BJ (cell line): Measurements from ENCODE around the gene ESRRA. TPM values are rescaled to one million over a fixed set of nuclear protein-coding genes. Genes with fewer than 3 reads are reported as not detected.
"Not testable (repeated sequence)": the region's sequence is repeated elsewhere in the genome, so short reads cannot be mapped to it uniquely, and the experiment has no call there.

Source experiments
- CTCF ChIA-PET: fragments of 350-600 bp; formaldehyde crosslinking; extraction: SDS; loops from one replicate; lab custom pipeline; 2021; ENCODE audit warnings: antibody characterized with exemption, inconsistent platforms; lab: Yijun Ruan, JAX
- POLR2A ChIA-PET: fragments of 300-600 bp; sonication (Branson Sonifier 250); formaldehyde crosslinking; extraction: SDS; loops from one replicate; lab custom pipeline; 2021; ENCODE audit warnings: antibody characterized with exemption; lab: Charles Lee
- DNase-seq: peaks from one replicate; pipeline ENCODE4 v3.0.0-alpha.2; 2011; ENCODE audit warnings: low read depth
- H3K27me3 ChIP-seq: 2 replicates; pipeline ENCODE4 v1.6.0; 2011; ENCODE audit warnings: low read length; ENCODE audit not compliant: control insufficient read depth, insufficient read depth
- H3K36me3 ChIP-seq: 2 replicates; pipeline ENCODE4 v1.5.1; 2011; ENCODE audit warnings: low read length; ENCODE audit not compliant: control insufficient read depth, insufficient read depth
- H3K4me3 ChIP-seq: 2 replicates; pipeline ENCODE4 v1.5.1; 2011; ENCODE audit warnings: low read depth, mild to moderate bottlenecking, control low read depth, low read length
- CTCF ChIP-seq: IDR thresholded peaks from 2 replicates; pipeline ENCODE4 v1.5.1; 2011; ENCODE audit warnings: low read depth, mild to moderate bottlenecking, control low read depth, inconsistent platforms, low read length, moderate library complexity; ENCODE audit not compliant: insufficient read depth
- polyA plus RNA-seq: library from polyadenylated mRNA; depleted of rRNA; stranded (reverse); fragments of >200 nt; gene quantifications from 2 replicates; pipeline ENCODE4 v1.2.3, GENCODE V29; 2011

The ESRRA gene
- polyA plus RNA-seq, 1 experiment, result 17.4 TPM

GRCh38 chr11:64306563-64306875 is 1.2 kb downstream of the ESRRA start:
- Histone ChIP-seq H3K36me3 (no peaks in the 10 kb centered on the region), H3K27me3 (no peaks in the 10 kb centered on the region), H3K4me3 (peak overlapping the region; percentile 82)
- no peak for TF ChIP-seq CTCF
- DNase-seq, result no peak
- CTCF ChIA-PET, result interaction anchor here (0.8 to 5.5 kb wide), 4 partner anchors 9 to 103 kb away, joined by 3 to 41 read pairs (median 4); partner anchors contain the start of genes PRDX5 and TRMT112
- POLR2A ChIA-PET, result no interaction called here

GRCh38 chr11:64306876-64307622 is 1.7 kb downstream of the ESRRA start:
- ChIA-PET POLR2A (no interaction called here), CTCF (interaction anchor here (0.8 to 5.5 kb wide), 4 partner anchors 8 to 103 kb away, joined by 3 to 41 read pairs (median 4); partner anchors contain the start of genes PRDX5 and TRMT112)
- Histone ChIP-seq H3K36me3 (no peaks in the 10 kb centered on the region), H3K27me3 (no peaks in the 10 kb centered on the region), H3K4me3 (no peak overlapping the region)
- no peak for DNase-seq
- no peak for TF ChIP-seq CTCF

- CTCF ChIA-PET, result interaction anchor here (1.5 to 5.5 kb wide), 2 partner anchors 8 to 104 kb away, joined by 4 to 41 read pairs; partner anchors contain the start of genes PRDX5 and TRMT112
- H3K4me3 ChIP-seq, H3K36me3 ChIP-seq, H3K27me3 ChIP-seq, POLR2A ChIA-PET, DNase-seq: not testable (repeated sequence)
These were observed 2.5 kb downstream of the ESRRA start for GRCh38 chr11:64307795-64308194.

- CTCF ChIA-PET, result interaction anchor here (1.7 to 6.3 kb wide), 2 partner anchors 7 to 337 kb away, joined by 4 to 41 read pairs; partner anchors contain the start of gene ESRRA
- H3K27me3 ChIP-seq, result no peaks in the 10 kb centered on the region
- peaks cover 7% of the 10 kb centered on the region for H3K36me3 ChIP-seq
- no peak overlapping the region for H3K4me3 ChIP-seq
- POLR2A ChIA-PET, result no interaction called here
- no peak for TF ChIP-seq CTCF
- no peak for DNase-seq
These were observed 7.6 kb downstream of the ESRRA start for GRCh38 chr11:64312947-64313346.

- Histone ChIP-seq H3K27me3 (no peaks in the 10 kb centered on the region), H3K4me3 (no peak overlapping the region), H3K36me3 (peaks cover 7% of the 10 kb centered on the region)
- no peak for TF ChIP-seq CTCF
- CTCF ChIA-PET, result interaction anchor here (1.0 to 6.3 kb wide), 3 partner anchors 8 to 336 kb away, joined by 3 to 41 read pairs (median 4); partner anchors contain the start of gene ESRRA
- DNase-seq, result no peak
- POLR2A ChIA-PET, result no interaction called here
These were observed 8.3 kb downstream of the ESRRA start for GRCh38 chr11:64313491-64314145.
